HG02763 (cell line): ENCODE data around the gene SENP3.

Experiments
- ATAC-seq: cut with Tn5 transposase; IDR thresholded peaks from one replicate; pipeline ENCODE4 v1.9.1; 2021; ENCODE audit warnings: mild to moderate bottlenecking, moderate library complexity; ENCODE audit not compliant: unreplicated experiment

Gene SENP3

DNA sequence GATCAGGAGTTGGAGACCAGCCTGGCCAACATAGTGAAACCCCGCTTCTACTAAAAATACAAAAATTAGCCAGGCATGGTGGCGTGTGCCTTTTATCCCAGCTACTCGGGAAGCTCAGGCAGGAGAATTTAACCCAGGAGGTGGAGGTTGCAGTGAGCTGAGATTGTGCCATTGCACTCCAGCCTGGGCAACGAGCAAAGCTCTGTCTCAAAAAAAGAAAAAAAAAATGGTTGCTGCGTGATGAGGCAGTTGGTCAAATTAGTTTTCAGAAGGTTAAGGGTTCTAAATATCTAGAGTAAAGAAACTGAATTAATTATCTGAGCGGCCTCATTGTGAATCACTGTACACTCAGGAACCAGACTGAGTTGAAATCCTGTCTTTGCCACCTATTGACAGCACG lies 14.2 kb downstream of the SENP3 start:
- ATAC-seq, result no peak

DNA sequence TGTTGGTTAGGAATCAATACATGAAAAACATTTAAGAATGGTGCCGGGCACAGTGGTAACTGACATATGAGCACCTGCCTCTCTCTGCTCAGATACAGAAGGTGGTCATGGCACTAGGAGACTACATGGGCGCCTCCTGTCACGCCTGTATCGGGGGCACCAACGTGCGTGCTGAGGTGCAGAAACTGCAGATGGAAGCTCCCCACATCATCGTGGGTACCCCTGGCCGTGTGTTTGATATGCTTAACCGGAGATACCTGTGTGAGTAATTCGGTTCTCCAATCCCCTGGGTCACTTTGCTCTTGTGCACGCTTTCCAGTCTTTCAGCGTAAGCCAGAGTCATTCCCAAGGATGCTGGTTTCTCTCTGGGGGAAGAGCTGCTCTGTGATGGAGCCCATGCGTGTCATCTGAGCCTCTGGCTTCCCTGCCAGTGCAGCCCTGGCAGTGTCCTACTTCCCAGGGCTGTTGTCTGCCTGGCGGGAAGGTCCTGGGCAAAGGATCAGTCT lies 14.8 kb downstream of the SENP3 start:
- ATAC-seq, result no peak

DNA sequence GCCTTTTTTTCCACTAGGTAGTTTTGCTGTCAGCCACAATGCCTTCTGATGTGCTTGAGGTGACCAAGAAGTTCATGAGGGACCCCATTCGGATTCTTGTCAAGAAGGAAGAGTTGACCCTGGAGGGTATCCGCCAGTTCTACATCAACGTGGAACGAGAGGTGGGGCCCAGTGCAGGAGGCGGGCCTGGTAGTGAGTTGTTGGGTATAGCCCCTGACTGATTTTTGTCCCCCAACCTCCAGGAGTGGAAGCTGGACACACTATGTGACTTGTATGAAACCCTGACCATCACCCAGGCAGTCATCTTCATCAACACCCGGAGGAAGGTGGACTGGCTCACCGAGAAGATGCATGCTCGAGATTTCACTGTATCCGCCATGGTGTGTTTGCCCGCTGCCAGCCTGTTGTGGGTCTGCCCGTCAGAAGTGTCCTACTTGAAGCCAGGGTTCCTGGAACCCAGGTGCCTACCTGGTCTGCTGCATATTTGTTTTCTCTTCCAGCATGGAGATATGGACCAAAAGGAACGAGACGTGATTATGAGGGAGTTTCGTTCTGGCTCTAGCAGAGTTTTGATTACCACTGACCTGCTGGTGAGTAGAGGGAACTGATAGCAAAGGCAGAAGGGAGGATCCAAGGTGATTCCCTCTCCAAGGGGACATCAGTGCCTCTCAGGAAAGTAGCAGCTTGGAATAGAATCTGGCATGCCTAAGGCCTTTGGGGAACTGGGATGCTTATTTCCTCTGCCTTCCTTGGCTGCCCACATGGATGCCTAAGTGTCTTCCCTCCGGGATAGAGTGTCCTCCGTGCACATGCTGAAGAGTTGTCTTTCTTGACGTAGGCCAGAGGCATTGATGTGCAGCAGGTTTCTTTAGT lies 15.8 kb downstream of the SENP3 start:
- no peak for ATAC-seq

DNA sequence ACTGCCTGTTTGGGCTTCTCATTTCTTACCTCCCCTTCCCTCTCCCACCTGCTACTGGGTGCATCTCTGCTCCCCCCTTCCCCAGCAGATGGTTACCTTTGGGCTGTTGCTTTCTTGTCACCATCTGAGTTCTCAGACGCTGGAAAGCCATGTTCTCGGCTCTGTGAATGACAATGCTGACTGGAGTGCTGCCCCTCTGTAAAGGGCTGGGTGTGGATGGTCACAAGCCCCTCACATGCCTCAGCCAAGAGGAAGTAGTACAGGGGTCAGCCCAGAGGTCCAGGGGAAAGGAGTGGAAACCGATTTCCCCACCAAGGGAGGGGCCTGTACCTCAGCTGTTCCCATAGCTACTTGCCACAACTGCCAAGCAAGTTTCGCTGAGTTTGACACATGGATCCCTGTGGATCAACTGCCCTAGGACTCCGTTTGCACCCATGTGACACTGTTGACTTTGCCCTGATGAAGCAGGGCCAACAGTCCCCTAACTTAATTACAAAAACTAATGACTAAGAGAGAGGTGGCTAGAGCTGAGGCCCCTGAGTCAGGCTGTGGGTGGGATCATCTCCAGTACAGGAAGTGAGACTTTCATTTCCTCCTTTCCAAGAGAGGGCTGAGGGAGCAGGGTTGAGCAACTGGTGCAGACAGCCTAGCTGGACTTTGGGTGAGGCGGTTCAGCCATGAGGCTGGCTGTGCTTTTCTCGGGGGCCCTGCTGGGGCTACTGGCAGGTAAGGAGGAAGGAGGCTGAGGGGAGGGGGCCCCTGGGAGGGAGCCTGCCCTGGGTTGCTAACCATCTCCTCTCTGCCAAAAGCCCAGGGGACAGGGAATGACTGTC lies 17.5 kb downstream of the SENP3 start, which contains the start of gene CD68:
Gene CD68, plus strand, starts transcription at position 638 of the 833 bp plus-strand sequence. Its CDS starts 40 bp downstream, at position 678.
- no peak for ATAC-seq

DNA sequence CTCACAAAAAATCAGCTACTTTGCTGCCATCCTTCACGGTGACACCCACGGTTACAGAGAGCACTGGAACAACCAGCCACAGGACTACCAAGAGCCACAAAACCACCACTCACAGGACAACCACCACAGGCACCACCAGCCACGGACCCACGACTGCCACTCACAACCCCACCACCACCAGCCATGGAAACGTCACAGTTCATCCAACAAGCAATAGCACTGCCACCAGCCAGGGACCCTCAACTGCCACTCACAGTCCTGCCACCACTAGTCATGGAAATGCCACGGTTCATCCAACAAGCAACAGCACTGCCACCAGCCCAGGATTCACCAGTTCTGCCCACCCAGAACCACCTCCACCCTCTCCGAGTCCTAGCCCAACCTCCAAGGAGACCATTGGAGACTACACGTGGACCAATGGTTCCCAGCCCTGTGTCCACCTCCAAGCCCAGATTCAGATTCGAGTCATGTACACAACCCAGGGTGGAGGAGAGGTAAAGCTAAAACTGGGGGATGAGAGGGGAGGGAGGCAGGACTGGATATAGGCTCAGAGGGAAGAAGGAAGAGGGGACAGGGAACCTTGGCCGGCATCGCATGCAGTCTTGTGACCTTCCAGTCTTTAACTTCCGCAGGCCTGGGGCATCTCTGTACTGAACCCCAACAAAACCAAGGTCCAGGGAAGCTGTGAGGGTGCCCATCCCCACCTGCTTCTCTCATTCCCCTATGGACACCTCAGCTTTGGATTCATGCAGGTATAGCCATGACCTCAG lies 18.3 kb downstream of the SENP3 start:
- no peak for ATAC-seq

DNA sequence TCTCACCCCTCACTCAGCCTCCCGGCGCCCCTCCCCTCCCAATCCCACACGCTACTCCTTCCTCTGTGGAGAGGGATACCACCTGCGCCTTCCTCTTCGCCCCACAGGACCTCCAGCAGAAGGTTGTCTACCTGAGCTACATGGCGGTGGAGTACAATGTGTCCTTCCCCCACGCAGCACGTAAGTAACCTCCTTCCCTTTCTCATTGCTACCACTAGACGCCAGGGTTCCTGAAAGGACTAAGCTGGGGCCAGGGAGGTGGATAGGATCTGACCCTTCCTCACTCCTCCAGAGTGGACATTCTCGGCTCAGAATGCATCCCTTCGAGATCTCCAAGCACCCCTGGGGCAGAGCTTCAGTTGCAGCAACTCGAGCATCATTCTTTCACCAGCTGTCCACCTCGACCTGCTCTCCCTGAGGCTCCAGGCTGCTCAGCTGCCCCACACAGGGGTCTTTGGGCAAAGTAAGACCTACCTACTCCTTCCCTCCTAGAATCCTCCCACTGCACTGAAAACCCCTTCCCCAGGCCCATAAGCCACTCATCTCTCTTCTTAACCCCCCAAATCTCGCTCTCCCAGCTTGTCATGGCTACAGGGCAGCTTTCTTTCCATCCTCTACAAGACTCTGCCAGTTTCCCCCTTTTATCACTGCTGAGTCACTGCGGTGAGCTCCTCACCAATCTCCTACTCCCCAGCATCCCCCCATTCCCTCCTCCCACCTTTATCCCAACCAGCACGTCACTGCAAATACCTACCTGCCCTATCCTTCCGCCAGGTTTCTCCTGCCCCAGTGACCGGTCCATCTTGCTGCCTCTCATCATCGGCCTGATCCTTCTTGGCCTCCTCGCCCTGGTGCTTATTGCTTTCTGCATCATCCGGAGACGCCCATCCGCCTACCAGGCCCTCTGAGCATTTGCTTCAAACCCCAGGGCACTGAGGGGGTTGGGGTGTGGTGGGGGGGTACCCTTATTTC lies 19.2 kb downstream of the SENP3 start:
- no peak for ATAC-seq

DNA sequence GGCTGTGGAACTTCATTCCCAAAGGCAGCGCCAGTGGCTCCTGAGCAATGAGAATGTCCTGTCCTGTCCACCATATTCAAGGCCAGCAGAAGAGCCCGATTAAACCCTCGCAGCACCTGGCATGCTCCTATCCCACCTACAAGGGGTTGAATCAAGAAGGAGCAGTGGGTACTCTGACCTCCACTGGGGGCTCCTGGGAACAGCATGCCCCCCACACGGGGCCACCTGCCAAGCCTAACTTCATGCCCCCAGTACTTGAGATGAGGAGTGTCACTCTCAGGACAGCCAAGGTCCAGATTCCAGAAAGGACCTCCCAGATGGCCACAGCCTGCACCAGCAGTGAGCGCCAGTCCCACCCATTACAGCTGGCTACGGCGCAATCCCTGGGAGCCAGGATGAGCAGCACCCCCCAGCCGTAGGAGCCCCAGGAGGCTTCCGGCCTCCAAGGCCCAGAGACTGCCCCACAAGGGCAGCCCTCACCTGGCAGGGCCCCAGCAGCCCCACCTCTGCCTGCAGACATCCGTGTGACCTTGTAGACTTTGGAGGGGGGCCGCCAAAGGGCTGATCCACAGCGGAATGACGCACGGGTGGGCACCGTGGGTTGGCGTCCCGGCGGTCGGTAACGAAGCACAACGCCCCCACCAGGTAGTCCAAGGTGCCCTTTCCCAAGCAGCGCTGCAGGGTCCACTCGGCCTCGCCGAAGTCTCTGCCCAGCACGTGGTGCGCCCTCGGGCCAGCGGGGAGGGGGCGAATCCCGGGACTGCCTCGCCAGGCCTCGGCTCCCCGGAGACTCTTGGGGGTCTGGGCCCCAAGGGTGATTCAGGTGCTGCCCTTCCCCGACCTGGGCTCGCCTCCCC lies 20.9 kb downstream of the SENP3 start:
- ATAC-seq, result no peak

DNA sequence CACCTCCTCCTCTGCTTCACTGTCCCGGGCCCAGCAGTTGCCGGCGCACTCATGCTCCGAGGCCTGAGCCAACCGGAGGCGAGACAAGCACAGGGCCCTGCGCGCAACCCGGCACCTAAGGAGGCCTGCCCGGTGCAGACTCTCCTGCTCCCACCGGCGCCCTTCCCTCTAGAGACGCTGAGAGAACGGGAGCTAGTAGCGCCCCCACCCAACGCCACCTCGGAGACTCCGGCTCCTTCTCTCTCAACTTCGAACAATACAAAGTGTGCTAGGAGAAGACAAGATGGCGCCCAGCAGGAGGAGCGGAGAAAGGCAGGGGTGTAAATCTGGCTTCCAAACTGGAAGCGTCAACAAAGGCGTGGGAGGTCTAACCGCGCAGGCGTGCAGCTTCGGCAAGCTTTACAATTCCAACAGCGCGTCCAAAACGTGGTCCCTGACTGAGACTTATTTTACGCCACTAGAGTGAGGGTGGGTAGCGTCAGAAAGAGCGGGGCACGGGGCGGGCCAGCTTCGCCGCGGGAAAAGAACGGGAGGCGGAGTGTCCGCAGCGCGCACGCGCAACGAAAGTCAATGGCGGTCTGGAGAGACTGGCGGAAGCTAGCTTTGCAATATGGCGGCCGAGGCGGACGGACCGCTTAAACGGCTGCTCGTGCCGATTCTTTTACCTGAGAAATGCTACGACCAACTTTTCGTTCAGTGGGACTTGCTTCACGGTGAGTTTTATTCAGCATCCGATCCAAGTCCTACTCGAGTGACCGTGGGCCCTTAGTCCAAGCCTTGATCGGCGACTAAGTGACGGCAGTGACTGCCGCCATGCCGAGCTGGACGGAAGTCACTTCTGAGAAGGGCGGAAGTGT lies 21.8 kb downstream of the SENP3 start, which contains the start of gene MPDU1:
Gene MPDU1, plus strand, starts transcription at position 600 of the 857 bp plus-strand sequence. Its CDS starts 11 bp downstream, at position 611.
- peak; percentile 71 for ATAC-seq

DNA sequence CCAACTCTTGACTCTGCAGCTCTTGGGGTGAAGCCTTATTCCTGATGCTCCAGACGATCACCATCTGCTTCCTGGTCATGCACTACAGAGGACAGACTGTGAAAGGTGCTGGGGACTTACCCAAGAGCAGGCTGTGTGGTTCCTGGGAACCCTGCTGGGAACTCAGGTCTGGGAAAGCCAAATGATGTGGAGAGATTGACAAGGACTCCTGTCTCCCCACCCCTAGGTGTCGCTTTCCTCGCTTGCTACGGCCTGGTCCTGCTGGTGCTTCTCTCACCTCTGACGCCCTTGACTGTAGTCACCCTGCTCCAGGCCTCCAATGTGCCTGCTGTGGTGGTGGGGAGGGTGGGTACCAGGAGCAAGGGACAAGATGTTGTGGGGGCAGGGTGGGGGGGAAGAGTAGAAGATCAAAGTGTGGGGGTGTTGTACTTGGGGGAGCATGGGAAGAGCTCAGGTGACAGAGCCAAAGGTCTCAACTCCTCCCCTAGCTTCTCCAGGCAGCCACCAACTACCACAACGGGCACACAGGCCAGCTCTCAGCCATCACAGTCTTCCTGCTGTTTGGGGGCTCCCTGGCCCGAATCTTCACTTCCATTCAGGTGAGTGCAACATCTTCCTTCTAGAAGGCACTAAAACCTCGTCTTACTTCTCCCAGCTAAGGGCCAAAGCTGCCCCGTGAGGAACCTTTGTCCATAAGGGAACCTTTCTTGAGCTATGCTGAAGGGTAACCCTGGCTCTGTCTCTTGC lies 25.1 kb downstream of the SENP3 start:
- no peak for ATAC-seq

DNA sequence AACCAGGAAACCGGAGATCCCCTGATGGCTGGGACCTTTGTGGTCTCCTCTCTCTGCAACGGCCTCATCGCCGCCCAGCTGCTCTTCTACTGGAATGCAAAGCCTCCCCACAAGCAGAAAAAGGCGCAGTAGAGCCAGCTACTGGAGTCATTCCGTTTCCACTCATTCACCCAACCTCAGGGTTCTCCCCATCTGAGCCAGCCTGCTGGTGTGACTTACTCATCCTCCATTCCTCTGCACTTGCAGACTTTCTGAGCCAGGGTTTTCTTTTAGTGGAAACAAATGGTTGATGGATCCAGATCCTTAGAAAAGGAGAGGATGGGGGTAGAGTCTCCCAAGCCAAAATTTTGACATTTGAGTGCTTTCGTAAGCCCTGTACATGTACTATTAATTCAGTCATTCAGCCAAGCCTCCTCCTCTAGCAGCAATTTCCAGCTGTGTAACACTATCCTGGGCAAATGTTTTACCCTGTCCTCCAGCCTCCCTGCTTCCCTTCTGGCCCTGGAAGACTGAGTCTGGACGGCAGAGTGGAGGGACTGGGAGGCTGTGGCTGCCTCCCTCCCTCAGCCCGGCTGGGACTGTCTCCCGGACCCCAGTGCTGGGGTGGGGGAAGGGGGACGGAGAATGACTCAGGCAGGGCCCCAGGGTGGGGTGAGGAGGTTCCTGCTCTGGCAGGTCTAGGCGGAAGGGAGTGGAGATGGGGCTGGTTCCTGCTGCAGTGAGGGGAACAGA lies 25.9 kb downstream of the SENP3 start:
- no peak for ATAC-seq

DNA sequence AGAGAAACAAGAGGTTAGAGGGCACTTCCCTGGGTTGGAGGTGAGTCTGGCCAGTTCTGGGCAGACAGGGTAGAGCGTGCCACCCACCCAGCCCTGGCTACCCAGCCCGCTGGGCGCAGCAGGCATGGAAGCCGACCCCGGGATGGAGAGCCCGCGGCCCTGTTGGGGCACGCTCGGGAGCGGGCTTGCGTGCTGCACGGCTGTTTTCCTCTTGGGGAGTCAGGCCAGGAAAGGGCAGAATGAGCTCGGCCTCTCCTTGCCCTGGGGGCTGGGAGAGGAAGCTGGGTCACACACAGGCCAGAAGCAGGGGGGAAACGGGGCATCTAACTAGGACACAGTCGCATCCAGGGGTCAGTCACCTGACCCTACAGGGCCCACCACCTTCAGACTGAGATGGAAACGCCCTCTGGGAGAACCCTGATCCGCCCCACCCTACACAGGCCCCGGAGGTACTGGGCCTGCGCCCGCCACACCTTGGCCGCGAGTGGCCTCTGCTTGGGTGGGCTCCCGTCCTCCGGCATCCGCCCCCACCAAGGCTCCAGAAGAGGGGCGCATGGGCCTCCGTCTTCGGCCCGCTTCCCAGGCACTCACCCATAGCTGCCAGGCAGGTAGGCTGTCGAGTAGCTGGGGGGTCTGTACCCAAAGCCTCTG lies 27.0 kb downstream of the SENP3 start:
- no peak for ATAC-seq

DNA sequence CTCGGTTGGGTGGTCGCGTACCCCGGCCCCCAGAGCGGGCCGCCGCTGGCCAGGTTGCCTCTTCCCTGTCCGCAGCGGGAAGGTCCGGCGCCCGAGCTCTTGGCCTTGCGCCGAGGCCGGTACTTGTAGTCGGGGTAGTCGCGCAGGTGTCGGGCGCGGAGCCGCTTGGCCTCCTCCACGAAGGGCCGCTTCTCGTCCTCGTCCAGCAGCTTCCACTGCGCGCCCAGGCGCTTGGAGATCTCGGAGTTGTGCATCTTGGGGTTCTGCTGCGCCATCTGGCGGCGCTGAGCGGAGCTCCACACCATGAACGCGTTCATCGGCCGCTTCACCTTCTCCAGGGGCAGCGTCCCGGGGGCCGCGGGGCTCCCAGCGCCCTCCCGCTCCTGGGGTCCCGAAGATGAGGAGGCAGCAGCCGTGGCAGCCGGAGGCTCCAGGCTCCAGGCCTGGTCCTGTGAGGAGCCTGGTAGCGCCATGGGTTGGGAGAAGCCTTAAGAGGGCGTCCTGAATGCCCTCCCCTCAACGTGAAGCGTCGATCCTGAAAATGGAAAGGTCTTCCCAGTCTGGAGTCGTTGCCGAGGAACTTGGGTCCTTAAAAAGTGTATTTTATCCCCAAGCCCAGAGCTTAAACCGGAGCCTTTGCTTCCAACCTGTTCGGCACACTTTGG lies 27.6 kb downstream of the SENP3 start:
- ATAC-seq, result no peak

DNA sequence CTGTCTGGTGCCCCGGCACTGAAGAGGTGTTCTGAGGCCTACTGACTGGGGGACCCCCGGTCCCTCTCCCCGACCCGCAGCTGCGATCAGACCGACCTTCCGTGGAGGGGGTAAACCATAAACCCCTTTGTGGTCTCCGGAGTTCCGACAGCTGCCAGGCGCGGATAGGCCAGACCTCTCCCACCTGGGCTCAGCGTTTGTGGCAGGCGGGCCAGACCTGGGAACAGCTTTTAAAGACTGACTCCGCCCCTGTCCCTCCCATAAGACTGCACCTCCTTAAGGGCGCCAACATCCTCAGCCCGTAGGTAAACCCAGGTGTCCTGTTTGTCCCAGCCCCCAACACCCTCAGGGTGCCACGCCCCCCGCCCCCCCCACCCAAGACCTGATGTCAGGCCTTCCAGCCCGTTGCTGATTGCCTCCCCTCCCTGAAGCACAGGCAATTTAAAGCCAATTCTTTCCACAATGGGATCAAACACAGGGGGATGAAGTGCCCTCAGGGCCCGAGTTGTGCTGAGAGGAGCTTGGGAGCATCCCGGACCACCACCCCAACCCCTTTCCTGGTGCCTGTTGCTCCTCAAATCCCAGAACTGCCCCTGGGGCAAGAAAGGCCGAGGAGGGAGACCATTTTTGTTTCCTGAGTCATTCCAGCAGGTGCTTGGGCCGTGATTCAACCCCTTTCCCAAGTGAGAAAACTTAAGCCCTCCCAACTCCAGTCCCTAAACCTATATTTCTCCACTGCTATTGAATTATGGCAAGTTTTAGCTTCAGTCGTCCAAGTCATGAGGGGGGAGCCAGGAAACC lies 28.4 kb downstream of the SENP3 start, which contains the start of gene SOX15:
Gene SOX15, minus strand, starts transcription at position 204 of the 801 bp plus-strand sequence. CDS start 418 bp downstream, outside the sequence.
- no peak for ATAC-seq

DNA sequence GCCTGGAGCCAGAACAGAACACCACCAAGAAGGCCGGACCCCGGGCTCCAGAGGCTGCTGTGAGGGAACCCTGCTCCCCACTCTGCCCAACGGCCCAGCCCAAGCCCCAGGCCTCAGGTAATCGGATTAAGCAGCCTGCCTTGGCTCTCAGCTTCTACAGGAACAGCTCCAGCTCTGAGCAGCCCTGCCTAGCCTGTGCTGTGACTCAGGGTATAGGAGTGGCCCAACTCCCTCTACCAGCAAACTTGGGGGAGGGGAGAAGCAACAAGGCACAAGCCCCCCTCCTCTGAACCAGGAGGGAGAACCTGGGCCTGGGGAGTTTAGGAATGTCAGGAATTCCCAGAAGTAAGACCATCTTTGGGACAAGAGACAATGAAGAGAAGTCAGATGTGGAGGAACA lies 29.0 kb downstream of the SENP3 start:
- ATAC-seq, result no peak
